ENCODE data around the gene GRHL1.

GRHL1 gene

DNA sequence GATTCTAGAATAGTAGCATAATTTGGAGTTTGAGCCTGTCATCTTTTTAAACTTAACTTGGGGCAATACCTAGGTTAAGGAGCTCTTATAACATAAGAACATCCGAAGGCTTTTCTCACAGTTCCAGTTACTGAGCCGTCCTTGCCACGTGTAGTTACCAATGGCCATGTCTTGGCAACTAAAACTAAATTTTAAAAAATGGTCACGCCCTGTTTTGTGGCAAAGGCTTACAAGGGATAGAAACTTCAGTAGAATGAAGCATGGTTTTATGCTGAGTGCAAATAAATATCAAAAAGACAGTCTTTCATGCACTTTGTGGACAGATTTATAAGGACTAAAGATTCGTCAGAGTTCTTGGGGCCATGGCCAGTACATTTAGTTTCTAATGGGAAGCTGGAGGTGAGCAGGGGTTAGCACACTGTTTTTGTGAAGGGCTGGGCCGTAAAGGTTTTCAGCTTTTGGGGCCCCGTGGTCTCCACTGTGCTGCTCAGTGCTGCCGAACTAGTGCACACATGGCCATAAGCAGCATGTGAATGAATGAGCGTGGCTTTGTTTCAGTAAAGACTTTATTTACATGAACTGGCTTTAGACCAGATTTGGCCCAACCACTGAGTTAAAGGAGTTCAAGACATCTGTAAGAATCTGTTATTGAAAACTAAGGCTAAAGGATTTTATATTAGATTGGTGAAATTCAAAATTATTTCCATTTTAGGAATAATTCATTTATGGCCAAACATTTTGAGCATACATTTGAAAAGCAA lies 41.1 kb downstream of the GRHL1 start:
- TF ChIP-seq REST (IDR thresholded peaks at IDR 0.05; ENCODE audit: insufficient read depth in 1 of 2, low read depth in 2 of 2, low read length in 2 of 2) = no peak
- TF ChIP-seq POLR2AphosphoS5 (IDR thresholded peaks at IDR 0.05; ENCODE audit: low read depth, low read length) = no peak
- TF ChIP-seq SIN3A (IDR thresholded peaks at IDR 0.05; ENCODE audit: borderline replicate concordance, insufficient read depth, low read length) = no peak
- TF ChIP-seq TAF1 (IDR thresholded peaks at IDR 0.05; ENCODE audit: borderline replicate concordance, insufficient read depth, low read length) = no peak
- no peak for TF ChIP-seq FOXP2 (optimal IDR thresholded peaks at IDR 0.05; ENCODE audit: borderline replicate concordance, extremely low read depth, extremely low read length, insufficient read depth)

GRCh38 chr2:9993488-9994165 lies 42.1 kb downstream of the GRHL1 start:
- no peak for TF ChIP-seq POLR2AphosphoS5 (IDR thresholded peaks at IDR 0.05; ENCODE audit: low read depth, low read length)
- no peak for TF ChIP-seq FOXP2 (optimal IDR thresholded peaks at IDR 0.05; ENCODE audit: borderline replicate concordance, extremely low read depth, extremely low read length, insufficient read depth)
- no peak for TF ChIP-seq REST (IDR thresholded peaks at IDR 0.05; ENCODE audit: insufficient read depth in 1 of 2, low read depth in 2 of 2, low read length in 2 of 2)
- no peak for TF ChIP-seq TAF1 (IDR thresholded peaks at IDR 0.05; ENCODE audit: borderline replicate concordance, insufficient read depth, low read length)
- TF ChIP-seq SIN3A (IDR thresholded peaks at IDR 0.05; ENCODE audit: borderline replicate concordance, insufficient read depth, low read length) = no peak

- no peak for TF ChIP-seq TAF1 (IDR thresholded peaks at IDR 0.05; ENCODE audit: borderline replicate concordance, insufficient read depth, low read length)
- no peak for TF ChIP-seq POLR2AphosphoS5 (IDR thresholded peaks at IDR 0.05; ENCODE audit: low read depth, low read length)
- TF ChIP-seq SIN3A (IDR thresholded peaks at IDR 0.05; ENCODE audit: borderline replicate concordance, insufficient read depth, low read length) = no peak
- no peak for TF ChIP-seq FOXP2 (optimal IDR thresholded peaks at IDR 0.05; ENCODE audit: borderline replicate concordance, extremely low read depth, extremely low read length, insufficient read depth)
- no peak for TF ChIP-seq REST (IDR thresholded peaks at IDR 0.05; ENCODE audit: insufficient read depth in 1 of 2, low read depth in 2 of 2, low read length in 2 of 2)
Measured at GRCh38 chr2:9994462-9994861, 43.0 kb downstream of the GRHL1 start.

- TF ChIP-seq REST (IDR thresholded peaks at IDR 0.05; ENCODE audit: insufficient read depth in 1 of 2, low read depth in 2 of 2, low read length in 2 of 2) = no peak
- no peak for TF ChIP-seq TAF1 (IDR thresholded peaks at IDR 0.05; ENCODE audit: borderline replicate concordance, insufficient read depth, low read length)
- TF ChIP-seq POLR2AphosphoS5 (IDR thresholded peaks at IDR 0.05; ENCODE audit: low read depth, low read length) = no peak
- no peak for TF ChIP-seq SIN3A (IDR thresholded peaks at IDR 0.05; ENCODE audit: borderline replicate concordance, insufficient read depth, low read length)
- TF ChIP-seq FOXP2 (optimal IDR thresholded peaks at IDR 0.05; ENCODE audit: borderline replicate concordance, extremely low read depth, extremely low read length, insufficient read depth) = no peak
Measured at GRCh38 chr2:9995059-9995458, 43.6 kb downstream of the GRHL1 start.
